WTC11 (cell line): ENCODE data around the gene PIGU. TPM values are rescaled to one million over a fixed set of nuclear protein-coding genes. Genes with fewer than 3 reads are reported as not detected.
"Not testable (repeated sequence)": the region's sequence is repeated elsewhere in the genome, so short reads cannot be mapped to it uniquely, and the experiment has no call there.

Source experiments
- ATAC-seq: fragments of 200-7000 bp; cut with Tn5 transposase; 2 replicates; pipeline ENCODE4 v1.10.0; 2021; ENCODE audit warnings: mild to moderate bottlenecking, moderate library complexity
- CTCF ChIA-PET: fragments of 300-600 bp; sonication (Branson Sonifier 250); formaldehyde crosslinking; loops from one replicate; lab custom pipeline; 2021; ENCODE audit warnings: antibody characterized with exemption; lab: Charles Lee
- POLR2A ChIA-PET: fragments of 350-600 bp; sonication (Branson Sonifier 250); formaldehyde crosslinking; loops from one replicate; lab custom pipeline; 2021; ENCODE audit warnings: antibody characterized with exemption; lab: Charles Lee
- DNase-seq: peaks from one replicate; pipeline ENCODE4 v3.0.0; 2021; ENCODE audit warnings: low spot score
- H3K27ac Mint-ChIP-seq: 2 replicates; pipeline ENCODE4 v1.8.0; 2021; ENCODE audit warnings: mixed read lengths
- H3K27me3 Mint-ChIP-seq: 2 replicates; pipeline ENCODE4 v1.8.0; 2021; ENCODE audit warnings: low read depth, mild to moderate bottlenecking, moderate library complexity, mixed read lengths
- H3K36me3 Mint-ChIP-seq: 2 replicates; pipeline ENCODE4 v1.8.0; 2021; ENCODE audit warnings: mixed read lengths
- H3K4me1 Mint-ChIP-seq: 2 replicates; pipeline ENCODE4 v1.8.0; 2022; ENCODE audit warnings: mixed read lengths
- H3K4me3 Mint-ChIP-seq: 2 replicates; pipeline ENCODE4 v1.8.0; 2021; ENCODE audit warnings: mild to moderate bottlenecking, moderate library complexity, mixed read lengths
- H3K9me3 Mint-ChIP-seq: 2 replicates; pipeline ENCODE4 v1.8.0; 2021; ENCODE audit warnings: mixed read lengths
- CBFB ChIP-seq: sonication (generic); formaldehyde crosslinking; IDR thresholded peaks from 2 replicates; pipeline ENCODE4 v1.8.1; 2022; ENCODE audit warnings: mild to moderate bottlenecking, low read depth, missing genetic modification reagents
- CTCF ChIP-seq: fragments of 200-600 bp; IDR thresholded peaks from 2 replicates; pipeline ENCODE4 v1.8.0; 2022; ENCODE audit warnings: antibody characterized with exemption
- E2F4 ChIP-seq: sonication (generic); formaldehyde crosslinking; IDR thresholded peaks from 2 replicates; pipeline ENCODE4 v1.8.1; 2022; ENCODE audit warnings: low read depth, mild to moderate bottlenecking, moderate library complexity, missing genetic modification reagents, borderline replicate concordance
- ELF4 ChIP-seq: sonication (generic); formaldehyde crosslinking; IDR thresholded peaks from 2 replicates; pipeline ENCODE4 v1.8.1; 2022; ENCODE audit warnings: low read depth, mild to moderate bottlenecking, moderate library complexity, missing genetic modification reagents
- GRHL2 ChIP-seq: fragments of 250-450 bp; sonication (Bioruptor Pico); IDR thresholded peaks from 2 replicates; pipeline ENCODE4 v1.8.0; 2022; ENCODE audit warnings: mild to moderate bottlenecking, moderate library complexity; ENCODE audit not compliant: insufficient replicate concordance, severe bottlenecking
- HMGXB4 ChIP-seq: sonication (generic); formaldehyde crosslinking; IDR thresholded peaks from 2 replicates; pipeline ENCODE4 v1.8.1; 2023; ENCODE audit warnings: mild to moderate bottlenecking, moderate library complexity, missing genetic modification reagents
- KAT7 ChIP-seq: sonication (generic); formaldehyde crosslinking; IDR thresholded peaks from 2 replicates; pipeline ENCODE4 v1.8.1; 2023; ENCODE audit warnings: missing genetic modification reagents, mild to moderate bottlenecking, borderline replicate concordance
- NFE2L1 ChIP-seq: sonication (generic); formaldehyde crosslinking; IDR thresholded peaks from 2 replicates; pipeline ENCODE4 v1.8.1; 2023; ENCODE audit warnings: missing genetic modification reagents
- NFYB ChIP-seq: sonication (generic); formaldehyde crosslinking; conservative IDR thresholded peaks from 2 replicates; pipeline ENCODE4 v1.8.0; 2022; ENCODE audit warnings: low read depth, missing genetic modification reagents
- OVOL2 ChIP-seq: fragments of 250-450 bp; sonication (Bioruptor Pico); IDR thresholded peaks from 2 replicates; pipeline ENCODE4 v1.9.0; 2021; ENCODE audit warnings: mild to moderate bottlenecking, borderline replicate concordance
- PRDM15 ChIP-seq: sonication (generic); formaldehyde crosslinking; IDR thresholded peaks from 2 replicates; pipeline ENCODE4 v1.8.0; 2022; ENCODE audit warnings: missing genetic modification reagents
- TP53 ChIP-seq: sonication (generic); formaldehyde crosslinking; IDR thresholded peaks from 2 replicates; pipeline ENCODE4 v1.8.1; 2023; ENCODE audit warnings: mild to moderate bottlenecking, missing genetic modification reagents
- ZNF396 ChIP-seq: fragments of 250-450 bp; sonication (Bioruptor Pico); IDR thresholded peaks from 2 replicates; pipeline ENCODE4 v1.8.0; 2021; ENCODE audit warnings: mild to moderate bottlenecking, moderate library complexity, borderline replicate concordance
- total RNA-seq: library from RNA; stranded (reverse); gene quantifications from 3 replicates; pipeline ENCODE4 v1.2.3, GENCODE V29; 2021
- TF ChIP-seq, protein P1 (sequence below): sonication (generic); formaldehyde crosslinking; IDR thresholded peaks from 2 replicates; pipeline ENCODE4 v1.8.1; 2023; ENCODE audit warnings: mild to moderate bottlenecking, missing genetic modification reagents, moderate library complexity
- TF ChIP-seq, protein P2 (sequence below): sonication (generic); formaldehyde crosslinking; IDR thresholded peaks from 2 replicates; pipeline ENCODE4 v1.8.1; 2023; ENCODE audit warnings: mild to moderate bottlenecking, missing genetic modification reagents, moderate library complexity

The PIGU gene
- total RNA-seq, 1 experiment from 2014 or later = 24.8 TPM

DNA sequence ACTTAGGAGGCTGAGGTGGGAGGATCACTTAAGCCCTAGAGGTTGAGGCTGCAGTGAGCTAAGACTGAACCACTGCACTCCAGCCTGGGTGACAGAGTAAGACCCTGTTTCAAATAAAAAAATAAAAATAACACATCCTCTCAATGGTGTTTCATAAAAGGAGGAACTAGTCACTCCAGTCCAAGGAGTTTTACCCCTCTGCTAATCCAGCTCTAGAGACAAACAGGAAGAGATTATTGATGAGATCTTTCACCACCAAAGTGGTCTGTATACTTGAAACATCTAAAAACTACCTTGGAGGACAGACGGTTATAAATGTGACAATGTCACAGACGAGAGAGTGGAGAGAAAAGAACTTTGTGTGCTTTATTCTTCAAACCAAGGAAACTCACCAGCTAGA, 58.2 kb downstream of the PIGU start:
- peaks cover 12% of the 10 kb centered on the region for H3K9me3 Mint-ChIP-seq
- H3K4me3 Mint-ChIP-seq = no peak overlapping the region
- H3K27ac Mint-ChIP-seq = no peak overlapping the region
- H3K27me3 Mint-ChIP-seq = no peaks in the 10 kb centered on the region
- TF ChIP-seq E2F4 (CRISPR knock-in tag) = no peak
- TF ChIP-seq OVOL2 (CRISPR knock-in tag) = no peak
- no peak for TF ChIP-seq GRHL2 (CRISPR knock-in tag)
- TF ChIP-seq ZNF396 (CRISPR knock-in tag) = no peak
- TF ChIP-seq CBFB (CRISPR knock-in tag) = no peak
- DNase-seq = no peak
- ChIA-PET CTCF (interaction anchor here (1.4 kb wide), 1 partner anchor 80 kb away, joined by 3 read pairs; no protein-coding TSS in a partner anchor), POLR2A (no interaction called here)
- ATAC-seq = no peak
- H3K36me3 Mint-ChIP-seq = peaks cover 36% of the 10 kb centered on the region
- H3K4me1 Mint-ChIP-seq = no peaks in the 10 kb centered on the region

DNA sequence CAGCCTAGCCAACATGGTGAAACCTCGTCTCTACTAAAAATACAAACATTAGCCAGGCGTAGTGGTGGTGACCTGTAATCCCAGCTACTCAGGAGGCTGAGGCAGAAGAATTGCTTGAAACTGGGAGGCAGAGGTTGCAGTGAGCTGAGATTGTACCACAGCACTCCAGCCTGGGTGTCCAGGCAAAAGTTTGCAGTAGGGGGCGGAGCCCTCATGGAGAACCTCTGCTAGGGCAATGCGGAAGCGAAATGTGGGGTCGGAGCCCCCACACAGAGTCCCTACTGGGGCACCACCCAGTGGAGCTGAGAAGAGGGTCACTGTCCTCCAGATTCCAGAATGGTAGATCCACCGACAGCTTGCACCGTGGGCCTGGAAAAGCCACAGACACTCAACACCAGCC, 60.0 kb downstream of the PIGU start:
- POLR2A ChIA-PET = not testable (repeated sequence)

GRCh38 chr20:34615477-34615876, 61.4 kb downstream of the PIGU start:
- TF ChIP-seq NFE2L1 (no peak), PRDM15 (CRISPR knock-in tag) (no peak), TP53 (CRISPR knock-in tag) (no peak), OVOL2 (CRISPR knock-in tag) (no peak), KAT7 (CRISPR knock-in tag) (no peak), ZNF396 (CRISPR knock-in tag) (no peak), ELF4 (CRISPR knock-in tag) (no peak), CTCF (no peak), HMGXB4 (CRISPR knock-in tag) (no peak), NFYB (CRISPR knock-in tag) (no peak), E2F4 (CRISPR knock-in tag) (no peak)
- TF ChIP-seq, protein P1, sequence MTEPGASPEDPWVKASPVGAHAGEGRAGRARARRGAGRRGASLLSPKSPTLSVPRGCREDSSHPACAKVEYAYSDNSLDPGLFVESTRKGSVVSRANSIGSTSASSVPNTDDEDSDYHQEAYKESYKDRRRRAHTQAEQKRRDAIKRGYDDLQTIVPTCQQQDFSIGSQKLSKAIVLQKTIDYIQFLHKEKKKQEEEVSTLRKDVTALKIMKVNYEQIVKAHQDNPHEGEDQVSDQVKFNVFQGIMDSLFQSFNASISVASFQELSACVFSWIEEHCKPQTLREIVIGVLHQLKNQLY = no peak
- TF ChIP-seq, protein P2, sequence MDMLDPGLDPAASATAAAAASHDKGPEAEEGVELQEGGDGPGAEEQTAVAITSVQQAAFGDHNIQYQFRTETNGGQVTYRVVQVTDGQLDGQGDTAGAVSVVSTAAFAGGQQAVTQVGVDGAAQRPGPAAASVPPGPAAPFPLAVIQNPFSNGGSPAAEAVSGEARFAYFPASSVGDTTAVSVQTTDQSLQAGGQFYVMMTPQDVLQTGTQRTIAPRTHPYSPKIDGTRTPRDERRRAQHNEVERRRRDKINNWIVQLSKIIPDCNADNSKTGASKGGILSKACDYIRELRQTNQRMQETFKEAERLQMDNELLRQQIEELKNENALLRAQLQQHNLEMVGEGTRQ = no peak
- no peak overlapping the region for H3K4me3 Mint-ChIP-seq
- no peak for ATAC-seq
- CTCF ChIA-PET = no interaction called here
- peaks cover 36% of the 10 kb centered on the region for H3K36me3 Mint-ChIP-seq
- H3K27me3 Mint-ChIP-seq = no peaks in the 10 kb centered on the region
- H3K9me3 Mint-ChIP-seq = peaks cover 16% of the 10 kb centered on the region
- no peaks in the 10 kb centered on the region for H3K4me1 Mint-ChIP-seq
- no peak for DNase-seq
- POLR2A ChIA-PET = no interaction called here
- H3K27ac Mint-ChIP-seq = no peak overlapping the region

More for the DNA sequence above, 60.0 kb downstream of the PIGU start:
- H3K27me3 Mint-ChIP-seq, H3K4me1 Mint-ChIP-seq, H3K4me3 Mint-ChIP-seq, H3K27ac Mint-ChIP-seq, ATAC-seq: not testable (repeated sequence)
- Mint-ChIP-seq H3K9me3 (peaks cover 16% of the 10 kb centered on the region), H3K36me3 (peaks cover 39% of the 10 kb centered on the region)
- CTCF ChIA-PET = interaction anchor here (1.3 kb wide), 1 partner anchor 8 kb away, joined by 3 read pairs; no protein-coding TSS in a partner anchor
- DNase-seq = peak; percentile 18

DNA sequence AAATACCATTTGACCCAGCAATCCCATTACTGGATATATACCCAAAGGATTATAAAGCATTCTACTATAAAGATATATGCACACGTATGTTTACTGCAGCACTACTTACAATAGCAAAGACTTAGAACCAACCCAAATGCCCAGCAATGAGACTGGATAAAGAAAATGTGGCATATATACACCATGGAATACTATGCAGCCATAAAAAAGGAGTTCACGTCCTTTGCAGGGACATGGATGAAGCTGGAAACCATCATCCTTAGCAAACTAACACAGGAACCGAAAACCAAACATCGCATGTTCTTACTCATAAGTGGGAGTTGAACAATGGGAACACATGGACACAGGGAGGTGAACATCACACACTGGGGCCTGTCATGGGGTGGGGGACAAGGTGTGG, 64.9 kb downstream of the PIGU start:
- ATAC-seq, H3K27ac Mint-ChIP-seq, H3K4me3 Mint-ChIP-seq, H3K9me3 Mint-ChIP-seq, POLR2A ChIA-PET, DNase-seq, H3K4me1 Mint-ChIP-seq, CTCF ChIA-PET, H3K27me3 Mint-ChIP-seq: not testable (repeated sequence)
- peaks cover 27% of the 10 kb centered on the region for H3K36me3 Mint-ChIP-seq
